RKO (cell line): ENCODE measurements around the gene DDX39A.

ENCODE experiments used
- DNase-seq: peaks from one replicate; pipeline ENCODE4 v3.0.0-alpha.2; 2016; ENCODE audit warnings: low spot score

Gene DDX39A

GRCh38 chr19:14363183-14364097, 55.7 kb downstream of the DDX39A start:
- peak; percentile 52 for DNase-seq

DNA sequence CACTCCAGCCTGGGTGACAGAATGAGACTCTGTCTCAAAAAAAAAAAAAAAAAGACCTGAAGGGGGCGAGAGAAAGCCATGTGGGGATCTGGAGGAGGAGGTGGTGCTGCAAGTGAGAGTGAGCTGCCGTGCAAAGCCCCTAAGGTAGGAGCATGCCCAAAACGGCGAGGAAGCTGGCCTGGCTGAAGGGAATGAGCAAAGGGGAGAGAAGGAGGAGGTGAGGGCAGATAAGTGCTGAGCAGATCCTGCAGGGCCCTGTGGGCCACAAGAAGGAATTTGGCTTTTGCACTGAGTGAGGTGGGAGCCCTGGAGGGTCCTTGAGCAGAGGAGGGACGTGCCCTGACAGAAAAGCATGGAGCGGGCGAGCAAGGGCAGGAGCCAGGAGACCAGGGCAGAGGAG, 57.3 kb downstream of the DDX39A start:
- peak; percentile 32 for DNase-seq
